H1 (cell line): ENCODE measurements around the gene PYGB. TPM values are rescaled to one million over a fixed set of nuclear protein-coding genes. Genes with fewer than 3 reads are reported as not detected.

Experiments
- CEBPB ChIP-seq: IDR thresholded peaks from 2 replicates; pipeline ENCODE4 v1.6.1; 2012; ENCODE audit warnings: low read depth, low read length
- CHD7 ChIP-seq: fragments of 300-600 bp; sonication (generic); IDR thresholded peaks from 2 replicates; pipeline ENCODE4 v1.7.1; 2012; ENCODE audit warnings: low read length, moderate library complexity, mild to moderate bottlenecking, inconsistent platforms; ENCODE audit not compliant: insufficient replicate concordance
- SIN3A ChIP-seq, 2 experiments: IDR thresholded peaks in 1 of 2; conservative IDR thresholded peaks in 1 of 2; 2 replicates each; pipeline ENCODE4 v1.6.1; 2011 to 2012; ENCODE audit warnings: low read length in 2 of 2, improper control_type of control experiment in 1 of 2, low read depth in 1 of 2, mild to moderate bottlenecking in 1 of 2
- SP1 ChIP-seq: IDR thresholded peaks from 2 replicates; pipeline ENCODE4 v1.6.1; 2011; ENCODE audit warnings: low read depth, low read length
- SRF ChIP-seq: IDR thresholded peaks from 2 replicates; pipeline ENCODE4 v1.6.1; 2011; ENCODE audit warnings: mild to moderate bottlenecking, low read depth, low read length, moderate library complexity
- TAF7 ChIP-seq: optimal IDR thresholded peaks from 2 replicates; pipeline ENCODE3; 2011; ENCODE audit warnings: low read depth, mild to moderate bottlenecking, inconsistent platforms, low read length, moderate library complexity, borderline replicate concordance
- USF2 ChIP-seq: IDR thresholded peaks from 2 replicates; pipeline ENCODE4 v1.6.1; 2011; ENCODE audit warnings: low read length, improper control_type of control experiment
- polyA plus RNA-seq, 7 experiments: library from polyadenylated mRNA; depleted of rRNA in 3 of 7; stranded (reverse) in 5 of 7; unstranded in 2 of 7; fragments of >200 nt in 5 of 7; fragments of 200-250 nt in 2 of 7; gene quantifications; 1 replicate in 5 of 7; 2 replicates in 1 of 7; 4 replicates in 1 of 7; pipeline versions ENCODE4 v1.2.1 to v1.2.3, GENCODE V29; 2011 to 2013; ENCODE audit warnings: missing spikeins in 2 of 7, mixed read lengths in 2 of 7
- total RNA-seq: library from RNA; stranded (reverse); fragmentation: NEBNext Ultra II Directional; extraction: Animal tissue kit (Norgen Biotek cat#: 25700); gene quantifications from 2 replicates; pipeline ENCODE4 v1.2.1, GENCODE V29; 2021

Gene PYGB
- total and polyA plus RNA-seq, 2 of the 8 experiments (the other 6 are each of a cell fraction or from before 2014, with no cell fraction given) = 26.6 to 56.0 TPM

- TF ChIP-seq CHD7 = no peak
- TF ChIP-seq SRF = no peak
- no peak for TF ChIP-seq CEBPB
- no peak for TF ChIP-seq TAF7
- TF ChIP-seq SIN3A (conservative IDR thresholded peaks at IDR 0.05 in 1 of 2, IDR thresholded peaks at IDR 0.05 in 1 of 2; ENCODE audit: low read depth in 1 of 2, low read length in 2 of 2) = no peak
- no peak for TF ChIP-seq SP1
- TF ChIP-seq USF2 = no peak
Observed at GRCh38 chr20:25291432-25292133, 43.7 kb downstream of the PYGB start (continued).
